Thymus (tissue), 11 donors: ENCODE data around the gene CACNA2D1. TPM values are rescaled to one million over a fixed set of nuclear protein-coding genes. Genes with fewer than 3 reads are reported as not detected.

Source experiments
- DNase-seq, 9 donors: peaks; one replicate each; pipeline ENCODE4 v3.0.0-alpha.2; 2013; ENCODE audit warnings: low spot score in 9 of 9, low read depth in 6 of 9, missing footprints in 1 of 9
- H3K27ac ChIP-seq, 2 donors: one replicate each; pipeline ENCODE4 v1.5.1; 2013; ENCODE audit warnings: control low read depth in 1 of 2, low read depth in 1 of 2, low read length in 1 of 2, mild to moderate bottlenecking in 1 of 2, moderate library complexity in 1 of 2
- H3K27me3 ChIP-seq, 2 donors: one replicate each; pipeline ENCODE4 v1.5.1; 2013; ENCODE audit warnings: low read length in 1 of 2; ENCODE audit not compliant: control insufficient read depth in 2 of 2, insufficient read depth in 1 of 2
- H3K36me3 ChIP-seq, 2 donors: one replicate each; pipeline ENCODE4 v1.5.1; 2013; ENCODE audit warnings: low read length in 1 of 2, mild to moderate bottlenecking in 1 of 2, moderate library complexity in 1 of 2; ENCODE audit not compliant: control insufficient read depth in 2 of 2, insufficient read depth in 2 of 2
- H3K4me1 ChIP-seq, 2 donors: one replicate each; pipeline ENCODE4 v1.5.1; 2013; ENCODE audit warnings: low read length in 2 of 2; ENCODE audit not compliant: control insufficient read depth in 2 of 2, insufficient read depth in 2 of 2
- H3K4me3 ChIP-seq, 2 donors: one replicate each; pipeline ENCODE4 v1.5.1; 2013; ENCODE audit warnings: low read length in 2 of 2, control low read depth in 1 of 2, mild to moderate bottlenecking in 1 of 2
- H3K9me3 ChIP-seq, 2 donors: one replicate each; pipeline ENCODE4 v1.5.1; 2013; ENCODE audit warnings: low read length in 1 of 2, mild to moderate bottlenecking in 1 of 2; ENCODE audit not compliant: control insufficient read depth in 2 of 2, insufficient read depth in 1 of 2
- WGBS: extraction: QIAGEN DNeasy Blood & Tissue Kit; methylation state at CpG from one replicate; pipeline ENCODE4 v1.1.7; 2013; 5-methylcytosine and 5-hydroxymethylcytosine counted together
- polyA plus RNA-seq: library from polyadenylated mRNA; stranded (reverse); fragments of 200-250 nt; gene quantifications from one replicate; pipeline ENCODE4 v1.2.3, GENCODE V29; 2013
- total RNA-seq: library from RNA; stranded (reverse); fragments of 120-200 nt; gene quantifications from one replicate; pipeline ENCODE4 v1.2.4, GENCODE V29; 2013
- donor health status: healthy.

CACNA2D1 gene
- total and polyA plus RNA-seq, 2 donors = 5.7 to 8.4 TPM

- Histone ChIP-seq H3K4me3 (no peak overlapping the region), H3K27ac (no peak overlapping the region), H3K36me3 (no peaks in the 10 kb centered on the region), H3K4me1 (no peaks in the 10 kb centered on the region), H3K27me3 (no peaks in the 10 kb centered on the region), H3K9me3 (no peaks in the 10 kb centered on the region)
- DNase-seq = no peak
- WGBS = 84% methylated on average over 2 of the region's 2 CpGs
These were observed 312.4 kb downstream of the CACNA2D1 start for GRCh38 chr7:82131215-82131614.

- Histone ChIP-seq H3K4me1 (no peaks in the 10 kb centered on the region), H3K9me3 (no peaks in the 10 kb centered on the region), H3K27me3 (no peaks in the 10 kb centered on the region), H3K36me3 (no peaks in the 10 kb centered on the region), H3K4me3 (no peak overlapping the region), H3K27ac (no peak overlapping the region)
- DNase-seq = no peak
These were observed 314.5 kb downstream of the CACNA2D1 start for GRCh38 chr7:82129091-82129490.

GRCh38 chr7:82128546-82128945, 315.0 kb downstream of the CACNA2D1 start:
- no peak overlapping the region for H3K27ac ChIP-seq
- H3K4me3 ChIP-seq = no peak overlapping the region
- no peaks in the 10 kb centered on the region for H3K4me1 ChIP-seq
- H3K27me3 ChIP-seq = no peaks in the 10 kb centered on the region
- no peak for DNase-seq
- WGBS = 85% methylated on average over 3 of the region's 3 CpGs
- no peaks in the 10 kb centered on the region for H3K9me3 ChIP-seq
- no peaks in the 10 kb centered on the region for H3K36me3 ChIP-seq

- Histone ChIP-seq H3K27me3 (no peaks in the 10 kb centered on the region), H3K36me3 (no peaks in the 10 kb centered on the region), H3K27ac (no peak overlapping the region), H3K9me3 (no peaks in the 10 kb centered on the region), H3K4me1 (no peaks in the 10 kb centered on the region), H3K4me3 (no peak overlapping the region)
- no peak for DNase-seq
- WGBS = 91% methylated on average over 1 of the region's 1 CpG
These were observed 317.0 kb downstream of the CACNA2D1 start for GRCh38 chr7:82126576-82126975.

- no peaks in the 10 kb centered on the region for H3K36me3 ChIP-seq
- WGBS = 69% methylated on average over 2 of the region's 2 CpGs
- H3K4me3 ChIP-seq = no peak overlapping the region
- H3K9me3 ChIP-seq = no peaks in the 10 kb centered on the region
- H3K4me1 ChIP-seq = no peaks in the 10 kb centered on the region
- no peak for DNase-seq
- no peak overlapping the region for H3K27ac ChIP-seq
- no peaks in the 10 kb centered on the region for H3K27me3 ChIP-seq
These were observed 319.1 kb downstream of the CACNA2D1 start for GRCh38 chr7:82124445-82124844.

- H3K27ac ChIP-seq = no peak overlapping the region
- H3K36me3 ChIP-seq = no peaks in the 10 kb centered on the region
- no peaks in the 10 kb centered on the region for H3K9me3 ChIP-seq
- H3K27me3 ChIP-seq = no peaks in the 10 kb centered on the region
- H3K4me1 ChIP-seq = no peaks in the 10 kb centered on the region
- WGBS = 92% methylated on average over 2 of the region's 2 CpGs
- no peak for DNase-seq
- no peak overlapping the region for H3K4me3 ChIP-seq
These were observed 321.3 kb downstream of the CACNA2D1 start for GRCh38 chr7:82122275-82122674.

GRCh38 chr7:82114237-82114636, 329.3 kb downstream of the CACNA2D1 start:
- Histone ChIP-seq H3K36me3 (no peaks in the 10 kb centered on the region), H3K4me1 (no peaks in the 10 kb centered on the region), H3K27me3 (no peaks in the 10 kb centered on the region), H3K27ac (no peak overlapping the region), H3K9me3 (no peaks in the 10 kb centered on the region), H3K4me3 (no peak overlapping the region)
- no peak for DNase-seq
- WGBS = 92% methylated on average over 6 of the region's 6 CpGs

GRCh38 chr7:82110146-82110840, 333.3 kb downstream of the CACNA2D1 start:
- Histone ChIP-seq H3K36me3 (no peaks in the 10 kb centered on the region), H3K4me1 (no peaks in the 10 kb centered on the region), H3K9me3 (no peaks in the 10 kb centered on the region), H3K27ac (no peak overlapping the region), H3K27me3 (no peaks in the 10 kb centered on the region), H3K4me3 (no peak overlapping the region)
- 95% methylated on average over 8 of the region's 8 CpGs for WGBS
- DNase-seq = no peak

- H3K36me3 ChIP-seq = no peaks in the 10 kb centered on the region
- no peak overlapping the region for H3K27ac ChIP-seq
- DNase-seq = no peak
- H3K9me3 ChIP-seq = no peaks in the 10 kb centered on the region
- H3K4me3 ChIP-seq = no peak overlapping the region
- no peaks in the 10 kb centered on the region for H3K4me1 ChIP-seq
- H3K27me3 ChIP-seq = no peaks in the 10 kb centered on the region
- WGBS = 71% methylated on average over 1 of the region's 1 CpG
These were observed 334.3 kb downstream of the CACNA2D1 start for GRCh38 chr7:82109288-82109687.
